Neural progenitor cell (in vitro differentiated cells): Measurements from ENCODE around the gene SIL1.

Source experiments
- CTCF ChIP-seq: fragments of 200-600 bp; sonication (generic); IDR thresholded peaks from 2 replicates; pipeline ENCODE4 v1.5.1; 2017; ENCODE audit warnings: antibody characterized with exemption, mild to moderate bottlenecking
- EZH2 ChIP-seq: fragments of 200-600 bp; sonication (generic); IDR thresholded peaks from 2 replicates; pipeline ENCODE4 v1.6.1; 2017; ENCODE audit warnings: antibody characterized with exemption, mild to moderate bottlenecking, moderate library complexity
- EZH2phosphoT487 ChIP-seq: fragments of 200-600 bp; sonication (generic); IDR thresholded peaks from 2 replicates; pipeline ENCODE4 v1.6.1; 2017; ENCODE audit warnings: antibody characterized with exemption

GRCh38 chr5:138943599-138944173, 254.5 kb downstream of the SIL1 start:
- TF ChIP-seq CTCF (no peak), EZH2 (no peak), EZH2phosphoT487 (no peak)
